GM08714 (cell line): ENCODE results near the gene IFT74.

ENCODE experiments used
- H3K4me3 ChIP-seq: fragments of 200-500 bp; sonication (Bioruptor generic); 2 replicates; pipeline ENCODE4 v1.5.1; 2014; ENCODE audit warnings: mild to moderate bottlenecking, low read length, inconsistent platforms
- ZNF274 ChIP-seq: IDR thresholded peaks from 2 replicates; pipeline ENCODE4 v1.6.1; 2012; ENCODE audit warnings: mild to moderate bottlenecking, low read depth, low read length

The IFT74 gene

DNA sequence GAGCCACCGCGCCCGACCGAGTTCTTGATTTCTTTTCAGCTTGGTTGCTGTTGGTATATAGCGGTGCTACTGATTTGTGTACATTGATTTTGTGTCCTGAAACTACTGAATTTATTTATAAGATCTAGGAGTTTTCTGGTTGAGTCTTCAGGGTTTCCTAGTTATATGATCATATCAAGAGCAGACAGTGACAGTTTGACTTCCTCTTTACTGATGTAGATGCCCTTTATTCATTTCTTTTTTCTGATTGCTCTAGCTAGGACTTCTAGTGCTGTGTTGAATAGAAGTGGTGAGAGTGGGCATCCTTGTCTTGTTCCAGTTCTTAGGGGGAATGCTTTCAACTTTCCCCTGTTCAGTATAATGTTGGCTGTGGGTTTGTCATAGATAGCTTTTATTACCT lies 66.7 kb downstream of the IFT74 start:
- no peak for TF ChIP-seq ZNF274
- no peak overlapping the region for H3K4me3 ChIP-seq

GRCh38 chr9:27029186-27029585 lies 73.0 kb downstream of the IFT74 start:
- TF ChIP-seq ZNF274: no peak
- H3K4me3 ChIP-seq: no peak overlapping the region

- no peak for TF ChIP-seq ZNF274
- no peak overlapping the region for H3K4me3 ChIP-seq
These were observed 77.7 kb downstream of the IFT74 start for GRCh38 chr9:27033815-27034403.

GRCh38 chr9:27037499-27037898 lies 81.3 kb downstream of the IFT74 start:
- no peak overlapping the region for H3K4me3 ChIP-seq
- TF ChIP-seq ZNF274: no peak

DNA sequence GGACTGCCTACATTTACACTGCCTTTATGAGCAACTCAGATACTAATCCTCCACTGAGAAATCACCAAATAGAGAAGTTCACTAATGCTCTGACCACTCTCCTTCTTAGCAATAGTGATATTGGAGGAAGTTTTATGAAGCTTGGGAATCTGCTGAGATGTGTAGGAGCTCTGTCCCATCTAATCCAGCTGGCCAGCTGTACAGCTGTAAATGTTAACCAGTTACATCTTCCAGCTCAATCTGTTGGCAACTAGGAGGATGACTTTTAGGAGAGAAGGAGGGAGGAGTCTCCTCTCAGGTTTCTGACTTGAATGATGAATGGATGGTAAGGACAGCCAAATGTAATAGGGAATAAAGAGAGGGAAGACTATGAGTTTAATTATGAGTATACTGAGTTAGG lies 85.5 kb downstream of the IFT74 start:
- no peak overlapping the region for H3K4me3 ChIP-seq
- TF ChIP-seq ZNF274: no peak

DNA sequence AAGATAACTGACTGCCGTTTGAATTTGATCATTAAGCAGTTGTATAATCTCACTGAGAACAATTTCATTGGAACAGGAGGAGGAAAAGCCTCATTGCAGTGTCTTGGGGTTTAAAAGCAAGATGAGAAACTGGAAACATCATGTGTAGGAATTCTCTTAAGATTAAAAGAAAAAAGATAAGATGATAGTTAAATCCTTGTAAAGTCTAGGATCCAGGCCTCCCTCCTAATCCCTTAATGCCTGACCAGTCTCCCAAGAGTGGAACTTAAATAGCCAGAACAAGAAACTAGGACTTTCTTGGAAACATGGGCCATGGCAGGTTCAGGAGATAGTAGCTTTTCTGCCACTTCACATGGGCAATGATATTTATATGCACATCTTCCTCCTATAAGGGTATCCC lies 86.3 kb downstream of the IFT74 start:
- H3K4me3 ChIP-seq: no peak overlapping the region
- no peak for TF ChIP-seq ZNF274

DNA sequence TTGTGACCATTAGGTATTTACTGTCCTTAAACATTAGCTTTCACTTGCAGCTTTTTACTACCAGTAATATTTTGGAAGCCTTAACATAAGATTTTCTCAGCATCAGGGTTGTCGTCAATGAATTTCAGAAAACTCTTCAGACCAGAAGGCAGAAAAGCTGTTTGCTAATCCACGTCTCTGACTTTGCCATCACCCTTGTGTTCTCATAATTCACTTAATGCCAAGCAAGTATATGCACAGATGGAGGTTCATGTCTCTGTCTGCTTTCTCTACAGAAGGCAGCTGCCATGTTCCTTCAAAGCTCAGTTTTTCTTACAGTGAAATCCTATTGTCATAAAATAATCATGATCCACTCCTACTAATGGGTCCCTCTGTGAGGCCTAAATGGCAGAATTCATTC lies 87.0 kb downstream of the IFT74 start:
- TF ChIP-seq ZNF274: no peak
- no peak overlapping the region for H3K4me3 ChIP-seq

DNA sequence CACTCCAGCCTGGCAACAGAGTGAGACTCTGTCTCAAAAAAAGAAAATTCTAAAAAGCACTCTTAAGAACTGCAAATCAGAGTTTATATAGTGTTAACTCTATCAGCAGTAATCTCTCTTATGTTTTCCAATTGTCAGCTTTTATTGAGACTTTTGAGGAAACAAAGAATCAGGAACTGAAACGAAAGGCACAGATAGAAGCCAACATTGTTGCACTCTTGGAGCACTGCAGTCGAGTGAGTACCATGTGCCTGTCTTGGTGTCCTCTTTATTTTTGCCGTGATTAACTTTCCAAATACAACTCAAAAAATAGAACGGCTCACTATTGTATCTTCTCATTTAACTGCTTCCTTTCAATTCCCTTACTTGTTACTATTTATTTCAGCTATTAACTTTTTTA lies 90.9 kb downstream of the IFT74 start:
- no peak overlapping the region for H3K4me3 ChIP-seq
- TF ChIP-seq ZNF274: no peak

DNA sequence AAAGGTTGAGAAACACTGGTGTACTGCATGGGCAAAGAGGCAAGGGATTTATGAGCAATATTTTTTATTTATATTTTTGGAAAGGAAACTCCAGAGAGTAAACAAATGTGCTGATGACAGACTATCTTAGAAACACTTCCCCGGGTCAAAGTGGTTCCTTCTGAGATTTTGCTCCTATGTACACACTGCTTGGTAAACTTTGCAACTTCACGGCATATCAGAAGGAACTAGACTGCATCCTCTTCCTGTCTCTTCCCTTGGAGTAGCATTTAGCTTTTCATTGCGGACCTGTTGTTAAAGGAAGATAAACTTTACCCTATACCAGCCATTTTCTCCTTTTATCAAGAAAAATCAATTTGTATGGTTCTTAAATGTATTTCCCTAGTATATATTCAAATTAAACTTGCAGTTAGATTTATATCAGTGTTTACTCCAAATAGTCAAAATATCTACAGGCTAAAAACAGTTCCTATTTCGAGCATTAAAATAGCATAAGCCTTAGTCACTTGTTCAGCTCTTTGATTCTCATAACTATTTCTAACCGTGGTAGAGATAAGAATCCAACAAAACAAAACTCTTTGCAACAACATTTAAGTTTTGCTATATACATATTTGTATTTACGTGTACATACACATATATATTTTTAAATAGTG lies 97.3 kb downstream of the IFT74 start:
- H3K4me3 ChIP-seq: no peak overlapping the region
- TF ChIP-seq ZNF274: no peak

DNA sequence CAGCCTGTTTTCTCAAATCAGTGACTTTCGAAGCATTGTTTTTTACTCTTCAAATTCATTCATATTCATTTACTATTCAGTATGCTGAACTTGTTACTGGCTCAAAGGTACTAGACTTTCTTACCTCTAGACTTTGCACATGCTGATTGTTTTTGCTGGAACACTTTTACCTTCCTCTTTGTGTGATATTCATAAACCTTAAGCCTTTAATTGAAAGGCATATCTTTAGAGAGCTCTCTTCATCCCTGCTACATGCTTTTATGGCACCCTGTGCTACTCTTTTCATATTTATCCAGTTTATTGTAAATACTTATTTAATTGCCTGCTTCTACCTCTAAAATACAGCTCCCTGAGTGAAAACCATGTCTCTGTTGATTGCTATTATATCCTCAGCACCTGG lies 97.9 kb downstream of the IFT74 start:
- no peak for TF ChIP-seq ZNF274
- H3K4me3 ChIP-seq: no peak overlapping the region

DNA sequence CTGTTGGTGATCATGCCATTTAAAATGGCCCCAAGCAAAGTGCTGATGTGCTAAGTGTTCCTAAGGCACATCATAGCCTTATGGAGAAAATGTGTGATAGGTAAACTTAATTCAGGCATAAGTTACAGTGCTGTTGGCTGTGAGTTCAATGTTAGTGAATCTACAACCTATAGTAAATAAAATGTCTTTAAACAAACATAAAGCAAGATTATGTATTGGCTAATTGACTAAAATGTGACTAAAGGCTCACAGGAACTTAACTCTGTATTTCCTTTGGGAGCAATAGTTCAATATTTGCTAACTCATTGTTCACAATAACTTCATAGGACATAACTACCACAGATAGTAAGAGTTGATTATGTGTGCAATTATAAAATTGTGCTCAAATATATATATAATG lies 98.6 kb downstream of the IFT74 start:
- no peak for TF ChIP-seq ZNF274
- no peak overlapping the region for H3K4me3 ChIP-seq

GRCh38 chr9:27059412-27059811 lies 103.2 kb downstream of the IFT74 start:
- TF ChIP-seq ZNF274: no peak
- H3K4me3 ChIP-seq: no peak overlapping the region

GRCh38 chr9:27059907-27060306 lies 103.7 kb downstream of the IFT74 start:
- H3K4me3 ChIP-seq: no peak overlapping the region
- no peak for TF ChIP-seq ZNF274

DNA sequence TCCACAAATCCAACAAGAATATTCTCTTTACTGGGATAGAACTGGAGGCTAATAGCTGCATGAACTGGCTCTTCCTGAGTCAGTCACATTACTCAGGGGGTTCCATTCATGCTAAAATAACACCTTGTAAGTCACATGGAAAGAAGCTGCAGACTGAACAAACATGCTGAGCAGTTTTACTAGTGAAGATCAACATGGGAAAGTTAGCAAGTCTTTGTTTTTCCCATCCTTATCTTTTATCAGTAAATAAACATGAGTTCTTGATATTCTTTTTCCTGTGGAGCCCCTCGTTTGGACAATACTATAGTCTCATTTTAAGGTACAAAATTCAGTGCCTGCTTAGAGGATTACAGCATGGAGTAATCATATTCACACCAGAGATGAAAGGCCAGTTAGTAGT lies 109.1 kb downstream of the IFT74 start:
- TF ChIP-seq ZNF274: no peak

DNA sequence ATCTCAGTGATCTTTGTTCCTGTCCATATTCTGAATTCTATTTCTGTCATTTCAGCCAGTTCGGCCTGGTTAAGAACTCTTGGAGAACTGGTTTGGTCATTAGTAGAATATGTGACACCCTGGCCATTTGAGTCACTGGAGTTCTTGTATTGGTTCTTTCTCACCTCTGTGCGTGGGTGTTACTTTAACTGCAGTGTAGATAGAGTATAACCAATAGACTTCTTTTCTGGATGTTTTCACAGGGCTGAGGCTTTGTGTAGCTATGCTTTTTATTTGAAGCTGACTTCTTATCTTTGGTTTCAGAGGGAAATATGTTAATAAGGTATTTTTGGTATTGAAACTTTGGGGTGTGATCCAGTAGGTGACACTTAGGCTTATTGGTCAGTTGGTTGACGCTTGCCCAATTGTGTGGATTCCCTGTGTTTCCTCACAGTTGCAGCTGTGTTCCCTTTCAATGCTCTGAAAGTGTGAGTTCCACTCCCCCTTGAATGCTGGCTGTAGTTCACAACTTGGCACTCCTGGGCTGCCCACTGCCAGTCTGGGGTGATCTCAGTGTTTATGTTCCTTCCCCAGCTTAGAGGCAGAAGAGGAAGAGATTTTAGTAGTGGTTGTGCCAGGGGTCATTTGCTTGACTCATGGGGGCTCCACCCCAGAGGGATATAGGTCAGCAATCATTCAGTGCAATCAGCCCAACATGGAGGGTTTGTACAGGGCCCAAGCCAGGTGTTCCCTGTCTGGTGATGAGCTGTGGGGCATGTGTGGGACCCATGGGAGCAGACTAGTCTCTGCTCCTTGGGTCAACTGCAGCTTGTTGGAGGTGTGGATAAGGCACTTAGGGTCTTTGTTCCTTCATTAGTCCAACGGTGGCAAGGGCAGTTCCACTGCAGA lies 117.9 kb downstream of the IFT74 start:
- no peak overlapping the region for H3K4me3 ChIP-seq
- TF ChIP-seq ZNF274: no peak

More for the DNA sequence above, 109.1 kb downstream of the IFT74 start:
- no peak overlapping the region for H3K4me3 ChIP-seq

DNA sequence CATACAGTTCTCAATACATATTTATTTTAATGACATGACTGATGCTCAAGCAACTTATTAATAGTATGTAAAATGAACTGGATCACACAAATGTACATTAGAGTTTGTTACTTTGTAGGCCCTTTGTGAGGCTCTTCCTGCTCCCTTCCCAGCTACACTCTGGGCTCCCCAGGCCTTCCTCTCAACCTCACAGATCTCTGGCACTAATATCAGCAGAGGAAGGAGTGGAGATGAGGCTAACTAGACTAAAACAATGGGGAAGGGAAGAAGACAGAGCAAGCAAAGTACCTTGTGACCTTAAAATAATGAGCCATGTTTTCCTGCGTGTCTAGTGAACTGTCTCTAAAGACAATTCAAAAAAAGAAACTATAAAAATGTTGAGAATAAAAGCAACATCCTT lies 122.5 kb downstream of the IFT74 start:
- no peak overlapping the region for H3K4me3 ChIP-seq
- TF ChIP-seq ZNF274: no peak
